Naive thymus-derived CD4-positive, alpha-beta T cell (primary cell): ENCODE results near the gene BAD. TPM values are rescaled to one million over a fixed set of nuclear protein-coding genes. Genes with fewer than 3 reads are reported as not detected.
"Not testable (repeated sequence)": the region's sequence is repeated elsewhere in the genome, so short reads cannot be mapped to it uniquely, and the experiment has no call there.

Source experiments
- ATAC-seq: fragments of 150-1000 bp; cut with Tn5 transposase; 2 replicates; pipeline ENCODE4 v1.10.0; 2021; ENCODE audit warnings: mild to moderate bottlenecking, moderate library complexity
- CTCF ChIA-PET: fragments of 350-600 bp; sonication (Branson Sonifier 250); formaldehyde crosslinking; loops from one replicate; lab custom pipeline; 2021; ENCODE audit warnings: antibody characterized with exemption; lab: Charles Lee
- POLR2A ChIA-PET: fragments of 350-600 bp; sonication (Branson Sonifier 250); formaldehyde crosslinking; loops from one replicate; lab custom pipeline; 2021; ENCODE audit warnings: antibody characterized with exemption, inconsistent platforms; lab: Charles Lee
- DNase-seq, 9 donors: peaks; one replicate each; pipeline versions ENCODE4 v3.0.0 to v3.0.0-alpha.2; 2020 to 2022; ENCODE audit warnings: mixed read lengths in 1 of 9
- H3K27ac ChIP-seq: one replicate; pipeline ENCODE4 v1.7.0; 2013; ENCODE audit warnings: mild to moderate bottlenecking, low read depth, low read length, moderate library complexity
- H3K27me3 ChIP-seq, 2 donors: one replicate each; pipeline ENCODE4 v1.7.0; 2013; ENCODE audit warnings: low read length in 2 of 2, mild to moderate bottlenecking in 2 of 2, moderate library complexity in 2 of 2; ENCODE audit not compliant: control insufficient read depth in 2 of 2, insufficient read depth in 2 of 2
- H3K36me3 ChIP-seq, 3 experiments: 1 replicate in 2 of 3; 2 replicates in 1 of 3; pipeline ENCODE4 v1.7.0; 2013; ENCODE audit warnings: low read length in 3 of 3, mild to moderate bottlenecking in 3 of 3, moderate library complexity in 1 of 3; ENCODE audit not compliant: insufficient read depth in 3 of 3, control insufficient read depth in 2 of 3
- H3K4me1 ChIP-seq, 2 donors: one replicate each; pipeline ENCODE4 v1.7.0; 2013; ENCODE audit warnings: low read length in 2 of 2, mild to moderate bottlenecking in 2 of 2, moderate library complexity in 1 of 2; ENCODE audit not compliant: control insufficient read depth in 2 of 2, insufficient read depth in 2 of 2
- H3K4me3 ChIP-seq: 2 replicates; pipeline ENCODE4 v1.7.0; 2013; ENCODE audit warnings: mild to moderate bottlenecking, low read length
- H3K9me3 ChIP-seq, 3 experiments: 1 replicate in 2 of 3; 2 replicates in 1 of 3; pipeline ENCODE4 v1.7.0; 2013; ENCODE audit warnings: low read length in 3 of 3; ENCODE audit not compliant: control insufficient read depth in 2 of 3
- H3K27ac Mint-ChIP-seq, 9 donors: one replicate each; pipeline ENCODE4 v1.8.0; 2020 to 2022; ENCODE audit warnings: mixed read lengths in 9 of 9, mild to moderate bottlenecking in 8 of 9, moderate library complexity in 5 of 9, inconsistent platforms in 2 of 9
- H3K27me3 Mint-ChIP-seq, 5 donors: one replicate each; pipeline ENCODE4 v1.8.0; 2021 to 2022; ENCODE audit warnings: mixed read lengths in 5 of 5, mild to moderate bottlenecking in 1 of 5
- H3K36me3 Mint-ChIP-seq, 5 donors: one replicate each; pipeline ENCODE4 v1.8.0; 2020 to 2022; ENCODE audit warnings: mixed read lengths in 5 of 5, mild to moderate bottlenecking in 3 of 5, inconsistent platforms in 1 of 5
- H3K4me1 Mint-ChIP-seq, 7 donors: one replicate each; pipeline ENCODE4 v1.8.0; 2020 to 2022; ENCODE audit warnings: mixed read lengths in 7 of 7, mild to moderate bottlenecking in 3 of 7, inconsistent platforms in 1 of 7
- H3K4me3 Mint-ChIP-seq, 10 donors: one replicate each; pipeline ENCODE4 v1.8.0; 2020 to 2022; ENCODE audit warnings: mild to moderate bottlenecking in 10 of 10, mixed read lengths in 10 of 10, moderate library complexity in 6 of 10, inconsistent platforms in 2 of 10
- H3K9me3 Mint-ChIP-seq, 11 donors: one replicate each; pipeline ENCODE4 v1.8.0; 2020 to 2022; ENCODE audit warnings: mixed read lengths in 11 of 11, mild to moderate bottlenecking in 4 of 11, inconsistent platforms in 1 of 11, moderate library complexity in 1 of 11
- intact Hi-C, 2 donors: fragments of 100-400 bp; cut with micrococcal nuclease; formaldehyde crosslinking; loops; one replicate each; pipeline ENCODE4 v1.15.1; 2023
- polyA plus RNA-seq, 2 donors: library from polyadenylated mRNA; unstranded; fragments of 300-500 nt; fragmentation: Illumina TruSeq; gene quantifications; one replicate each; pipeline ENCODE4 v1.2.3, GENCODE V29; 2021
- total RNA-seq, 6 experiments: library from RNA in 5 of 6; stranded (reverse) in 5 of 6; gene quantifications; 1 replicate in 5 of 6; 2 replicates in 1 of 6; pipeline ENCODE4 v1.2.3 and lab custom pipeline; 2021 to 2026

Gene BAD
- total and polyA plus RNA-seq, 7 experiments from 2014 or later = 17.5 to 41.1 (median 25.9) TPM

DNA sequence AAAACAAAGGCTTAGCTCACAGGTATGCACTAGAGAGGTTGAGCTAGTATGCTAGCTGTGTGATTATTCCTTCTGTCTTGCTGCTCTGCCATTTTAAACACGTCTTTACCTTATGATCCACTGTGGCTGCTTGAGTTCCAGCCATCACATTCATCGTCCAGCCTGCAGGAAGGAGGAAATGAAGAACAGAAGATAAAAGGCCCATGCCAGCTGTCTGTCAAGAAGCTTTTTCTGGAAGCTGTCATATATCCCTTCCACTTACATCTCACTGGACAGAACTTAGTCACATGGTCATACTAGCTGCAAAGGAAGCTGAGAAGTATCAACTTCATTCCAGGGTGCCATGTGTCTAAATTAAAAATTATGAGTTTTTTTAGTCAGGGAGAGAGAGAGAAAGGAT lies 42.9 kb upstream of the BAD start:
- peaks cover 0 to 12% (median 7%) of the 10 kb centered on the region in 7 donors for H3K4me1 Mint-ChIP-seq
- Histone ChIP-seq H3K4me1 (peaks cover 4 to 8% of the 10 kb centered on the region in 2 donors), H3K36me3 (peaks cover 0 to 10% (median 0%) of the 10 kb centered on the region in 3 experiments)

DNA sequence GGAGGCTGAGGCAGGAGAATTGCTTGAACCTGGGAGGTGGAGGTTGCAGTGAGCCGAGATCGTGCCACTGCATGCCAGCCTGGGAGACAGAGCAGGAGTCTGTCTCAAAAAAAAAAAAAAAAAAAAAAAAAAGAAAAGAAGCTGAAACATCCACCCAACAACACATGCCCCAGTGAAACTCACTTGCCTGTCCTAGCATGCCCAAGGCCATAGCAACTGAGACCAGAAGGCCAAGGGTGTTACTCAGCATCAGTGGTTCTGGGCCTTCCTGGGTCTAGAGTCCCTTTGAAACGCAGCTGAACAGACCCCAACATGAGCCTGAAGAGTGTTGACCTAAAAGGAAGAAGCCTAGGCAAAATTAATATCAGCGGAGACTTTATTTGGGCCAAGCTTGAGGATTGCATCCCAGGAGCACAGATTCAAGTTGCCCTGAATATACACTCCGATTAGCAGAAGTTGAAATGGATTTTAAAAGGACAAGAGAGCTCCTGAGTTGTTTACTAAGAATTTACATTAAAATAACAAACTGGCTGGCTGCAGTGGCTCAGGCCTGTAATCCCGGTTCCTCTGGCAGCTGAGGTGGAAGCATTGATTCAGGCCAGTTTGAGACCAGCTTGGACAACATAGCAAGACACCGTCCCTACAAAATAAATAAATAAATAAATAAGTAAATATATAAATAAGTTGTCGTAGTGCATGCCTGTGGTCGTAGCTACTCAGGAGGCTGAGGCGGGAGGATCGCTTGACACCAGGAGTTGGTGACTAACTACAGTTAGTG lies 40.4 kb upstream of the BAD start:
- CTCF ChIA-PET = interaction anchor here (0.9 kb wide), 1 partner anchor 13 kb away, joined by 5 read pairs; no protein-coding TSS in a partner anchor
- Histone ChIP-seq H3K4me1 (no peaks in the 10 kb centered on the region), H3K36me3 (peaks cover 0 to 30% (median 0%) of the 10 kb centered on the region in 3 experiments), H3K4me3 (no peak overlapping the region), H3K27ac (no peak overlapping the region), H3K27me3 (no peaks in the 10 kb centered on the region), H3K9me3 (no peaks in the 10 kb centered on the region)
- no peak for DNase-seq
- Mint-ChIP-seq H3K36me3 (peaks cover 0 to 18% (median 4%) of the 10 kb centered on the region in 5 donors), H3K27me3 (no peaks in the 10 kb centered on the region), H3K4me3 (no peak overlapping the region), H3K9me3 (peaks cover 0 to 4% (median 0%) of the 10 kb centered on the region in 11 donors), H3K27ac (no peak overlapping the region), H3K4me1 (peaks cover 0 to 9% (median 5%) of the 10 kb centered on the region in 7 donors)
- no peak for ATAC-seq
- POLR2A ChIA-PET = no interaction called here
- intact Hi-C loops = no loop called here

More for the DNA sequence above, 42.9 kb upstream of the BAD start:
- CTCF ChIA-PET = no interaction called here
- intact Hi-C loops = no loop called here
- no peak overlapping the region for H3K4me3 ChIP-seq
- no peak overlapping the region for H3K27ac ChIP-seq
- no peaks in the 10 kb centered on the region for H3K27me3 ChIP-seq
- Mint-ChIP-seq H3K36me3 (no peaks in the 10 kb centered on the region), H3K4me3 (no peak overlapping the region), H3K27me3 (no peaks in the 10 kb centered on the region), H3K9me3 (peaks cover 0 to 4% (median 0%) of the 10 kb centered on the region in 11 donors), H3K27ac (no peak overlapping the region)
- H3K9me3 ChIP-seq = no peaks in the 10 kb centered on the region
- POLR2A ChIA-PET = no interaction called here
- no peak for ATAC-seq
- no peak for DNase-seq

DNA sequence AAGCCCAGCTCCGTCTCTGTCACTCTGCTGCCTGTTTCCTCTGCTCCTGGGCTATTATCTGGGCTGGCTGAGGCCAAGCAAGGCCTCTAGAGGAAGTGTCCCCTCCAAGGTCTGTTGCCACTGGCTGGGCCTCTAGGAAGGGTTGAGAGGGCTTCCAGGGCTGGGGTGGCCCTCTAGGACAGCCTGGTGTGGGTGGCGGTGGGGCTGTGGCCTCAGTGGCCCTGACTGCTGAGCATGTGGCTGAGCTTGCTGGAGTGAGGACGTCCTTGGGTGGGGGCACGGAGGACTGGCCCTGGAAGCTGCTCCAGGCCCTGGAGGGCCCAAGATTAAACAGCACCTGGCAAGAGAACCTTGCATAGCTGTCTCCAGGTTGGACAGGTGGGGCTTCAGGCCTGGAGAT lies 39.5 kb upstream of the BAD start:
- H3K27ac Mint-ChIP-seq = peak overlapping the region in 1 of 9 donors; percentile 41
- DNase-seq, H3K9me3 ChIP-seq, H3K27ac ChIP-seq, H3K4me3 Mint-ChIP-seq, H3K9me3 Mint-ChIP-seq, H3K4me3 ChIP-seq, H3K27me3 Mint-ChIP-seq, H3K27me3 ChIP-seq, ATAC-seq, POLR2A ChIA-PET, H3K4me1 ChIP-seq, intact Hi-C loops: not testable (repeated sequence)
- peaks cover 0 to 30% (median 0%) of the 10 kb centered on the region in 3 experiments for H3K36me3 ChIP-seq
- H3K36me3 Mint-ChIP-seq = peaks cover 0 to 18% (median 6%) of the 10 kb centered on the region in 5 donors
- CTCF ChIA-PET = interaction anchor here (1.0 kb wide), 1 partner anchor 8 kb away, joined by 3 read pairs; no protein-coding TSS in a partner anchor
- peaks cover 5 to 14% (median 11%) of the 10 kb centered on the region in 7 donors for H3K4me1 Mint-ChIP-seq

DNA sequence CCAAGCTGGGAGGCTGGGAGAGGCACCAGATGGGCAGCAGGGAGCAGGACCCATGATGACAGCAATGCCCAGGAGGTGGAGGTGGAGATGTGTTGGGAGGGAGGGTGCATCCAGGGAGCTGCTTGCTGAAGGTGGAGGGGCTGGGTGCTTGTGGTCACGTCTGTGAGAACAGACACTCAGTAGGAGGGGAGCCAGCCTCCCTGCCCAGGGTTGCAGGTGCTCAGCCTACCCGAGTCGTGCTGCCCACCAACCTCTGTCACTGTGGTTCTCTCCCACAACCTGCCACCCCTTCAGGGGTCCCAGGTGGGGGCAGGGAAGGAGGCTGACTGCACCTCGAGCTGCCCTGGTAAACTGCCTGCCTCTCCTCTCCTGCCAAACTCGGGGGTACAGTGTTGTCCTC lies 38.9 kb upstream of the BAD start:
- ChIA-PET POLR2A (no interaction called here), CTCF (interaction anchor here (1.0 kb wide), 1 partner anchor 8 kb away, joined by 3 read pairs; no protein-coding TSS in a partner anchor)
- Histone ChIP-seq H3K9me3 (no peaks in the 10 kb centered on the region), H3K4me3 (no peak overlapping the region), H3K27ac (no peak overlapping the region), H3K4me1 (peaks cover 4 to 10% of the 10 kb centered on the region in 2 donors), H3K27me3 (no peaks in the 10 kb centered on the region), H3K36me3 (peaks cover 0 to 30% (median 0%) of the 10 kb centered on the region in 3 experiments)
- Mint-ChIP-seq H3K9me3 (peaks cover 0 to 4% (median 0%) of the 10 kb centered on the region in 11 donors), H3K27me3 (no peaks in the 10 kb centered on the region), H3K27ac (peak overlapping the region in 1 of 9 donors; percentile 41), H3K36me3 (peaks cover 0 to 18% (median 6%) of the 10 kb centered on the region in 5 donors), H3K4me1 (peaks cover 8 to 17% (median 14%) of the 10 kb centered on the region in 7 donors), H3K4me3 (no peak overlapping the region)
- DNase-seq (no peak), ATAC-seq (no peak)
- intact Hi-C loops = no loop called here

GRCh38 chr11:64322925-64323260 lies 38.4 kb upstream of the BAD start:
- ATAC-seq (no peak), DNase-seq (no peak)
- Mint-ChIP-seq H3K9me3 (peaks cover 0 to 4% (median 0%) of the 10 kb centered on the region in 11 donors), H3K27me3 (no peaks in the 10 kb centered on the region), H3K4me1 (peaks cover 8 to 19% (median 16%) of the 10 kb centered on the region in 7 donors), H3K36me3 (peaks cover 0 to 18% (median 6%) of the 10 kb centered on the region in 5 donors), H3K27ac (no peak overlapping the region), H3K4me3 (no peak overlapping the region)
- no peaks in the 10 kb centered on the region for H3K9me3 ChIP-seq
- H3K4me1 ChIP-seq = peaks cover 4 to 10% of the 10 kb centered on the region in 2 donors
- peaks cover 0 to 30% (median 0%) of the 10 kb centered on the region in 3 experiments for H3K36me3 ChIP-seq
- no peak overlapping the region for H3K4me3 ChIP-seq
- no peaks in the 10 kb centered on the region for H3K27me3 ChIP-seq
- intact Hi-C loops = no loop called here
- no peak overlapping the region for H3K27ac ChIP-seq
- ChIA-PET CTCF (no interaction called here), POLR2A (no interaction called here)

DNA sequence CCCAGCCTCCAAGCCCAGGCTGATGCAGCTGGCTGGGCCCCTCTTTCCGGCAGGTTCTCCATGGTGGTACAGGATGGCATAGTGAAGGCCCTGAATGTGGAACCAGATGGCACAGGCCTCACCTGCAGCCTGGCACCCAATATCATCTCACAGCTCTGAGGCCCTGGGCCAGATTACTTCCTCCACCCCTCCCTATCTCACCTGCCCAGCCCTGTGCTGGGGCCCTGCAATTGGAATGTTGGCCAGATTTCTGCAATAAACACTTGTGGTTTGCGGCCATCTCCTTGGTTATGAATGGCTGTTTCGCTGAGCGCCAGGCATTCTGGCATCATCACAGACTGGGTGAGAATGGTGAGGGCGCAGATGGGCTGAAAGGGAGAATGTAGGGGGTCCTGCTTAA lies 37.1 kb upstream of the BAD start:
- intact Hi-C loops = no loop called here
- no peak overlapping the region for H3K4me3 Mint-ChIP-seq

More for the DNA sequence above, 37.1 kb upstream of the BAD start:
- DNase-seq = no peak
- H3K36me3 ChIP-seq = peaks cover 0 to 30% (median 0%) of the 10 kb centered on the region in 3 experiments
- peak overlapping the region in 2 of 9 donors; percentile 19 to 29 for H3K27ac Mint-ChIP-seq
- H3K27me3 Mint-ChIP-seq = no peaks in the 10 kb centered on the region
- H3K36me3 Mint-ChIP-seq = peaks cover 0 to 18% (median 6%) of the 10 kb centered on the region in 5 donors
- no peak overlapping the region for H3K4me3 ChIP-seq
- no peaks in the 10 kb centered on the region for H3K9me3 ChIP-seq
- H3K4me1 ChIP-seq = peaks cover 7 to 10% of the 10 kb centered on the region in 2 donors
- peaks cover 12 to 30% (median 23%) of the 10 kb centered on the region in 7 donors for H3K4me1 Mint-ChIP-seq
- peaks cover 0 to under 1% (median 0%) of the 10 kb centered on the region in 11 donors for H3K9me3 Mint-ChIP-seq
- CTCF ChIA-PET = interaction anchor here (0.6 kb wide), 2 partner anchors 25 to 94 kb away, joined by 3 to 4 read pairs; no protein-coding TSS in a partner anchor
- H3K27ac ChIP-seq = no peak overlapping the region
- POLR2A ChIA-PET = no interaction called here
- ATAC-seq = no peak
- no peaks in the 10 kb centered on the region for H3K27me3 ChIP-seq
